Measurements from ENCODE around the gene SLC2A11. TPM values are rescaled to one million over a fixed set of nuclear protein-coding genes. Genes with fewer than 3 reads are reported as not detected.
"Not testable (repeated sequence)": the region's sequence is repeated elsewhere in the genome, so short reads cannot be mapped to it uniquely, and the experiment has no call there.

Gene SLC2A11
- total and polyA plus RNA-seq, 4 donors, result 3.4 to 9.0 (median 4.3) TPM

- TF ChIP-seq JUND (IDR thresholded peaks at IDR 0.05) (no peak), TAF1 (conservative IDR thresholded peaks at IDR 0.05) (no peak)
- no peaks in the 10 kb centered on the region for H3K36me3 ChIP-seq (ENCODE audit: control insufficient read depth in 4 of 4, insufficient read depth in 3 of 4, low read depth in 1 of 4, low read length in 3 of 4)
- peaks cover 0 to 21% (median 13%) of the 10 kb centered on the region in 4 donors for H3K4me1 ChIP-seq (ENCODE audit: control insufficient read depth in 4 of 4, insufficient read depth in 4 of 4, low read length in 3 of 4)
- peak overlapping the region in 1 of 2 donors; percentile 81 for H3K9ac ChIP-seq (ENCODE audit: low read depth in 1 of 2, low read length in 2 of 2)
- peak overlapping the region; percentile 50 to 96 (median 84) for H3K4me3 ChIP-seq (ENCODE audit: low read depth in 1 of 3, low read length in 3 of 3)
- H3K27ac ChIP-seq (ENCODE audit: low read depth in 1 of 2, low read length in 2 of 2), result no peak overlapping the region
- no peaks in the 10 kb centered on the region for H3K27me3 ChIP-seq (ENCODE audit: control insufficient read depth in 4 of 4, insufficient read depth in 4 of 4, low read length in 3 of 4)
- WGBS, result 81% methylated on average over 7 of the region's 7 CpGs
- DNase-seq (ENCODE audit: low spot score), result no peak
- no peaks in the 10 kb centered on the region for H3K9me3 ChIP-seq (ENCODE audit: control insufficient read depth in 4 of 4, low read length in 3 of 4)
These were observed 775 bp downstream of the SLC2A11 start for GRCh38 chr22:23858484-23858815.

- H3K27ac ChIP-seq (ENCODE audit: low read depth in 1 of 2, low read length in 2 of 2), result no peak overlapping the region
- no peak overlapping the region for H3K4me3 ChIP-seq (ENCODE audit: low read depth in 1 of 3, low read length in 3 of 3)
- H3K9ac ChIP-seq (ENCODE audit: low read depth in 1 of 2, low read length in 2 of 2), result no peak overlapping the region
- no peaks in the 10 kb centered on the region for H3K27me3 ChIP-seq (ENCODE audit: control insufficient read depth in 4 of 4, insufficient read depth in 4 of 4, low read length in 3 of 4)
- WGBS, result 95% methylated on average over 4 of the region's 4 CpGs
- no peaks in the 10 kb centered on the region for H3K36me3 ChIP-seq (ENCODE audit: control insufficient read depth in 4 of 4, insufficient read depth in 3 of 4, low read depth in 1 of 4, low read length in 3 of 4)
- no peaks in the 10 kb centered on the region for H3K9me3 ChIP-seq (ENCODE audit: control insufficient read depth in 4 of 4, low read length in 3 of 4)
- H3K4me1 ChIP-seq (ENCODE audit: control insufficient read depth in 4 of 4, insufficient read depth in 4 of 4, low read length in 3 of 4), result peaks cover 0 to 21% (median 13%) of the 10 kb centered on the region in 4 donors
- TF ChIP-seq RAD21 (IDR thresholded peaks at IDR 0.05) (no peak), ATF3 (IDR thresholded peaks at IDR 0.05) (no peak), ZBTB33 (IDR thresholded peaks at IDR 0.05) (no peak), HNF4A (conservative IDR thresholded peaks at IDR 0.05) (no peak), REST (IDR thresholded peaks at IDR 0.05) (no peak), SP1 (IDR thresholded peaks at IDR 0.05) (no peak), HNF4G (IDR thresholded peaks at IDR 0.05) (no peak), FOXA2 (IDR thresholded peaks at IDR 0.05) (no peak), NR2F2 (IDR thresholded peaks at IDR 0.05) (no peak), MAX (IDR thresholded peaks at IDR 0.05) (no peak), TAF1 (conservative IDR thresholded peaks at IDR 0.05) (no peak)
- no peak for DNase-seq (ENCODE audit: low spot score)
These were observed 1.5 kb downstream of the SLC2A11 start for GRCh38 chr22:23859201-23859600.

- H3K36me3 ChIP-seq (ENCODE audit: control insufficient read depth in 4 of 4, insufficient read depth in 3 of 4, low read depth in 1 of 4, low read length in 3 of 4); H3K27me3 ChIP-seq (ENCODE audit: control insufficient read depth in 4 of 4, insufficient read depth in 4 of 4, low read length in 3 of 4); H3K9me3 ChIP-seq (ENCODE audit: control insufficient read depth in 4 of 4, low read length in 3 of 4); H3K9ac ChIP-seq (ENCODE audit: low read depth in 1 of 2, low read length in 2 of 2); H3K4me3 ChIP-seq (ENCODE audit: low read depth in 1 of 3, low read length in 3 of 3); H3K27ac ChIP-seq (ENCODE audit: low read depth in 1 of 2, low read length in 2 of 2); DNase-seq (ENCODE audit: low spot score): not testable (repeated sequence)
- WGBS, result 91% methylated on average over 8 of the region's 8 CpGs
- peaks cover 0 to 21% (median 13%) of the 10 kb centered on the region in 4 donors for H3K4me1 ChIP-seq (ENCODE audit: control insufficient read depth in 4 of 4, insufficient read depth in 4 of 4, low read length in 3 of 4)
These were observed 2.5 kb downstream of the SLC2A11 start for GRCh38 chr22:23860187-23860586.

All from liver (tissue), 9 donors.